Right lobe of liver (tissue), 6 donors: ENCODE results near the gene CAD. TPM values are rescaled to one million over a fixed set of nuclear protein-coding genes. Genes with fewer than 3 reads are reported as not detected.
"Not testable (repeated sequence)": the region's sequence is repeated elsewhere in the genome, so short reads cannot be mapped to it uniquely, and the experiment has no call there.

Experiments
- ATAC-seq, 4 donors: fragments of 200-7000 bp; cut with Tn5 transposase; one replicate each; pipeline ENCODE4 v1.9.1; 2020; ENCODE audit warnings: mild to moderate bottlenecking in 4 of 4, moderate library complexity in 4 of 4
- DNase-seq, 3 donors: peaks; one replicate each; pipeline ENCODE4 v3.0.0-alpha.2; 2020
- H3K27ac ChIP-seq, 3 donors: fragments of 200-600 bp; one replicate each; pipeline ENCODE4 v1.8.0; 2022
- H3K27me3 ChIP-seq, 2 donors: fragments of 200-600 bp; one replicate each; pipeline ENCODE4 v1.8.0; 2022
- H3K36me3 ChIP-seq, 4 donors: fragments of 200-600 bp; sonication (generic) in 1 of 4; one replicate each; pipeline versions ENCODE4 v1.5.1 to v1.8.0; 2017 to 2022; ENCODE audit warnings: control low read depth in 1 of 4
- H3K4me1 ChIP-seq, 4 donors: fragments of 200-600 bp; sonication (generic) in 1 of 4; one replicate each; pipeline versions ENCODE4 v1.5.1 to v1.8.0; 2017 to 2022; ENCODE audit warnings: control low read depth in 1 of 4
- H3K4me3 ChIP-seq, 3 donors: fragments of 200-600 bp; one replicate each; pipeline ENCODE4 v1.8.0; 2022
- H3K9me3 ChIP-seq, 4 donors: fragments of 200-600 bp; sonication (generic) in 1 of 4; one replicate each; pipeline versions ENCODE4 v1.5.1 to v1.8.0; 2017 to 2022; ENCODE audit warnings: control low read depth in 1 of 4
- CTCF ChIP-seq, 4 donors: fragments of 200-600 bp in 3 of 4; fragments of 450-650 bp in 1 of 4; IDR thresholded peaks; one replicate each; pipeline versions ENCODE4 v1.5.1 to v1.8.0; 2016 to 2022; ENCODE audit warnings: antibody characterized with exemption in 4 of 4, mild to moderate bottlenecking in 2 of 4
- POLR2A ChIP-seq: fragments of 450-650 bp; IDR thresholded peaks from one replicate; pipeline ENCODE4 v1.6.1; 2017; ENCODE audit warnings: antibody characterized with exemption, mild to moderate bottlenecking
- WGBS: methylation state at CpG from one replicate; pipeline ENCODE4 v1.1.6; 2018; ENCODE audit warnings: low coverage, low lambda C conversion rate; ENCODE audit not compliant: insufficient coverage; ENCODE audit errors: missing lambda C conversion rate; 5-methylcytosine and 5-hydroxymethylcytosine counted together
- intact Hi-C, 2 donors: fragments of 100-400 bp; cut with DNase I; formaldehyde crosslinking; loops; one replicate each; pipeline versions ENCODE4 v1.11.2 to v1.14.1; 2022
- total RNA-seq, 6 experiments: library from RNA; depleted of rRNA in 2 of 6; stranded (reverse); fragments of >200 nt in 2 of 6; fragmentation: NEBNext Ultra II Directional in 3 of 6; extraction: Animal tissue kit (Norgen Biotek cat#: 25700) in 3 of 6; gene quantifications; one replicate each; pipeline versions ENCODE4 v1.1.0 to v1.2.4, GENCODE V29; 2016 to 2023
- donor health status: DM: no; HTN: yes; CAD: no.
- donor health status: DM: no; HTN: no; CAD: no.
- donor health status: DM: no; HTN: no; CAD: no.
- donor health status: DM: no; HTN: yes; CAD: no.
- donor health status: DM: no; HTN: yes; CAD: no.

Gene CAD
- total RNA-seq, 6 experiments from 2014 or later: 12.3 to 24.0 (median 16.3) TPM

DNA sequence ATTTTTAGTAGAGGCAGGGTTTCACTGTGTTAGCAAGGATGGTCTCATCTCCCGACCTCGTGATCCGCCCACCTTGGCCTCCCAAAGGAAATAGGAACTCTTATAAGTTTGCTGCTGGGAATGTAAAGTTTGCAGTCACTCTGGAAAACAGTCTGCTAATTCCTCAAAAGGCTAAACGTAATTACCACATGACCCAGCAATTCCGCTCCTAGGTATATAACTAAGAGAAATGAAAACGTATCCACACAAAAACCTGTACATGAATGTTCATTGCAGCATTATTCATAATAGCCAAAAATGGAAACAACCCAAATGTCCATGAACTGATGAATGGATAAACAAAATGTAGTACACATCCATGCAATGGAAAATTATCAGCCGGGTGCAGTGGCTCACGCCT, 27.2 kb upstream of the CAD start:
- H3K27ac ChIP-seq: no peak overlapping the region
- WGBS: 96% methylated on average over 7 of the region's 8 CpGs
- H3K4me3 ChIP-seq: no peak overlapping the region
- DNase-seq (no peak), ATAC-seq (no peak)
- no peaks in the 10 kb centered on the region for H3K27me3 ChIP-seq
- intact Hi-C loops: loop anchor here in 1 of 2 donors (10.0 kb wide), 1 partner anchor 95 kb away; no protein-coding TSS in a partner anchor
- peaks cover 0 to 28% (median 13%) of the 10 kb centered on the region in 4 donors for H3K4me1 ChIP-seq
- no peaks in the 10 kb centered on the region for H3K9me3 ChIP-seq
- TF ChIP-seq CTCF (IDR thresholded peaks at IDR 0.05) (no peak), POLR2A (no peak)
- no peaks in the 10 kb centered on the region for H3K36me3 ChIP-seq

DNA sequence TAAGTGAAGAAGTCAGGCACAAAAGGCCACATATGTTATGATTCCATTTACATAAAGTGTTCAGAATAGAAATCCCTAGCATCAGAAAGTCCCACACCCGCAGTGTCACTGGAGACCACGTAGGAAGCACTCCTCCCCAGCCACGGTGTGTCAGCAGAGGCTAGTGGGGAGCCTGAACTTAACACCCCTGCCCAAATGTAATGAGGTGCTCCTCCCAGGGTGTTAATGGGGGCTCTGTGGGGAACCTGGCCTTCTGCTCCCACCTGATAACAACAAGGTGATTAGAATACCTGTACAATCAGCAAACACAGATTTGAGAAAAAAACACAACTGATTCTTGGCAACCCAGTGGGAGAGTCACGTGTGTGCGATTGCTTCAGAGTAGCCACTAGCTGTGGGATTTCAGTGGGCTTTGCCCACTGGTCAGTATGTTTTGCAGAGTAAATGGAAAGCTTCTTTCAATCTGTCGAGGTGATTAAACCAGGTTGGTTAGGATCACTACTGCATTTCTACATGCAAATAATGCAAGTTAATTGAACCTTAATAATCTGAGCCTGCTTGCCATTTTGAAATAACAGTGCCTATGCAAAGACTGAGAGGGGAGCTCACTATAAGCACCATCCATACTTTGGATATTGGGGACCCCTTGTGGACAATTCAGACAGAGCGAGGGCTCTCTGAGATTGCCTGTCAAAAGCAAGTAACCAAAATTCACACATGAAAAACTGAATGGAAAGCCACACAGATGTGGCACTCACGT, 25.9 kb upstream of the CAD start:
- TF ChIP-seq POLR2A (no peak), CTCF (IDR thresholded peaks at IDR 0.05) (peak; percentile 63 to 72 (median 70))
- H3K4me3 ChIP-seq: no peak overlapping the region
- WGBS: 31% methylated on average over 8 of the region's 8 CpGs
- H3K27ac ChIP-seq: peak overlapping the region; percentile 39 to 66 (median 45)
- DNase-seq (no peak), ATAC-seq (peak; percentile 69 to 84 (median 74))
- H3K9me3 ChIP-seq: no peaks in the 10 kb centered on the region
- H3K4me1 ChIP-seq: peaks cover 0 to 16% (median 7%) of the 10 kb centered on the region in 4 donors
- no peaks in the 10 kb centered on the region for H3K36me3 ChIP-seq
- intact Hi-C loops: loop anchor here in 1 of 2 donors (10.0 kb wide), 1 partner anchor 96 kb away; no protein-coding TSS in a partner anchor
- no peaks in the 10 kb centered on the region for H3K27me3 ChIP-seq

DNA sequence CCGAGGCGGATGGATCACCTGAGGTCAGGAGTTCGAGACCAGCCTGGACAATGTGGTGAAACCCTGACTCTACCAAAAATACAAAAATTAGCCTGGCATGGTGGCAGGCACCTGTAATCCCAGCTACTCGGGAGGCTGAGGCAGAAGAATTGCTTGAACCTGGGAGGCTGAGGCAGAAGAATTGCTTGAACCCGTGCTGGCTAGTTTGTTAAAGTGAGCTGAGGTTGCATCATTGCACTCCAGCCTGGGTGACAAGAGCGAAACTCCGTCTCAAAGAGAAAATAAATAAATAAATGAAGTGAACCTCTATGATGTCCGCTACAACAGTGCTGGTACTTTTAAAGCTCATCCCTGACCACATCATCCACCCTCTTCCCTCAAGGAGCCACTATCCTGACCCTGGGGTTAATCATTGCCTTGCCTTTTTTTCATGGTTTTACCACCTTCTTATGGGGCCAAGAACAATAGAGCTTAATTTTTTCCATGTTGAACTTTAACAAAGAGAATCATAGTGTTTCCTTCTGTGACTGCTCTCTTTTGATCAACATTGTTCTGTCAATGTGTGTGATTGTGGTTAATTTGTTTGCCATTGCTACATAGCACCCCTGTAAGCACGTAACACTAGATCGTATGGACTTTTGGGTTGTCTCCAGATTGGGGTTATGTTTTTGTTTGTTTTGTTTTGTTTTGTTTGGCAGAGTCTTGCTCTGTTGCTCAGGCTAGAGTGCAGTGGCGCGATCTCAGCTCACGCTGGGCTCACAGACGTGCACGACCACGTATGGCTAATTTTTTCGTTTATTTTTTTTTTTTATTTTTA, 22.4 kb upstream of the CAD start:
- Histone ChIP-seq H3K4me1 (peaks cover 0 to 13% (median 4%) of the 10 kb centered on the region in 4 donors), H3K27me3 (no peaks in the 10 kb centered on the region), H3K36me3 (no peaks in the 10 kb centered on the region), H3K27ac (peak overlapping the region; percentile 69 to 80 (median 74)), H3K4me3 (no peak overlapping the region), H3K9me3 (no peaks in the 10 kb centered on the region)
- ATAC-seq (peak; percentile 76 to 88 (median 84)), DNase-seq (peak; percentile 56 to 68 (median 66))
- intact Hi-C loops: loop anchor here in 1 of 2 donors (10.0 kb wide), 1 partner anchor 100 kb away; no protein-coding TSS in a partner anchor
- TF ChIP-seq CTCF (IDR thresholded peaks at IDR 0.05) (no peak), POLR2A (no peak)
- WGBS: 40% methylated on average over 17 of the region's 17 CpGs

- WGBS: 88% methylated on average over 3 of the region's 3 CpGs
- H3K4me3 ChIP-seq, DNase-seq, H3K27ac ChIP-seq, ATAC-seq, H3K27me3 ChIP-seq, H3K36me3 ChIP-seq, H3K9me3 ChIP-seq: not testable (repeated sequence)
- H3K4me1 ChIP-seq: peaks cover 0 to 13% (median 4%) of the 10 kb centered on the region in 4 donors
- intact Hi-C loops: loop anchor here in 1 of 2 donors (10.0 kb wide), 1 partner anchor 101 kb away; no protein-coding TSS in a partner anchor
Measured at GRCh38 chr2:27195799-27196198, 21.4 kb upstream of the CAD start.

DNA sequence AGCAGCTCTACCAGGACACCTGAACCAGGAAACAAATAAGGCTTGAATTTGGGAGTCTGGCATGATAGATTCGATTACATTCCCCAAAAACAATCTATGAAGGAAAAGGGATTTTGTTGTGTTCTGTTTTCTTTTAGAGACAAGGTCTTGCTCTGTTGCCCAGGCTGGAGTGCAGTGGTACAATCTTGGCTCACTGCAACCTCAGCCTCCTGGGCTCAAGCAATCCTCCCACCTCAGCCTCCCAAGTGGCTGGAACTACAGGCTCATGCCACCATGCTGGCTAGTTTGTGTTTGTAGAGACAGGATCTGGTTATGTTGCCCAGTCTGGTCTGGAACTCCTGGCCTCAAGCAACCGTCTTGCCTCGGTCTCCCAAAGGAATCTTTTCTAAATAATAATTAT, 19.1 kb upstream of the CAD start:
- H3K4me3 ChIP-seq, ATAC-seq, H3K27me3 ChIP-seq, DNase-seq, H3K4me1 ChIP-seq, H3K27ac ChIP-seq, H3K9me3 ChIP-seq: not testable (repeated sequence)
- intact Hi-C loops: loop anchor here in 1 of 2 donors (10.0 kb wide), 1 partner anchor 103 kb away; no protein-coding TSS in a partner anchor
- 93% methylated on average over 3 of the region's 3 CpGs for WGBS
- peaks cover 0 to 25% (median 10%) of the 10 kb centered on the region in 4 donors for H3K36me3 ChIP-seq
